H1 (cell line): ENCODE data around the gene RTL5. TPM values are rescaled to one million over a fixed set of nuclear protein-coding genes. Genes with fewer than 3 reads are reported as not detected.

Experiments used
- CBX8 ChIP-seq: fragments of 300-800, 300-1000 bp; sonication (generic); IDR thresholded peaks from 2 replicates; pipeline ENCODE4 v1.7.1; 2016; ENCODE audit warnings: low read depth, low read length, borderline replicate concordance
- SIN3A ChIP-seq, 2 experiments: IDR thresholded peaks in 1 of 2; conservative IDR thresholded peaks in 1 of 2; 2 replicates each; pipeline ENCODE4 v1.6.1; 2011 to 2012; ENCODE audit warnings: low read length in 2 of 2, improper control_type of control experiment in 1 of 2, low read depth in 1 of 2, mild to moderate bottlenecking in 1 of 2
- TAF1 ChIP-seq: IDR thresholded peaks from 2 replicates; pipeline ENCODE4 v1.6.1; 2011; ENCODE audit warnings: mild to moderate bottlenecking, low read depth, low read length
- TAF7 ChIP-seq: optimal IDR thresholded peaks from 2 replicates; pipeline ENCODE3; 2011; ENCODE audit warnings: low read depth, mild to moderate bottlenecking, inconsistent platforms, low read length, moderate library complexity, borderline replicate concordance
- TCF12 ChIP-seq: IDR thresholded peaks from 2 replicates; pipeline ENCODE4 v1.6.1; 2011; ENCODE audit warnings: low read depth, mild to moderate bottlenecking, low read length
- YY1 ChIP-seq: IDR thresholded peaks from 2 replicates; pipeline ENCODE4 v1.6.1; 2011; ENCODE audit warnings: low read depth, mild to moderate bottlenecking, low read length
- polyA plus RNA-seq, 7 experiments: library from polyadenylated mRNA; depleted of rRNA in 3 of 7; stranded (reverse) in 5 of 7; unstranded in 2 of 7; fragments of >200 nt in 5 of 7; fragments of 200-250 nt in 2 of 7; gene quantifications; 1 replicate in 5 of 7; 2 replicates in 1 of 7; 4 replicates in 1 of 7; pipeline versions ENCODE4 v1.2.1 to v1.2.3, GENCODE V29; 2011 to 2013; ENCODE audit warnings: missing spikeins in 2 of 7, mixed read lengths in 2 of 7
- total RNA-seq: library from RNA; stranded (reverse); fragmentation: NEBNext Ultra II Directional; extraction: Animal tissue kit (Norgen Biotek cat#: 25700); gene quantifications from 2 replicates; pipeline ENCODE4 v1.2.1, GENCODE V29; 2021

Gene RTL5
- total and polyA plus RNA-seq, 2 of the 8 experiments (the other 6 are each of a cell fraction or from before 2014, with no cell fraction given) = 0.57 to 1.9 TPM

- no peak for TF ChIP-seq TAF7
- no peak for TF ChIP-seq TCF12
- no peak for TF ChIP-seq YY1
- TF ChIP-seq TAF1 = no peak
- no peak for TF ChIP-seq SIN3A (conservative IDR thresholded peaks at IDR 0.05 in 1 of 2, IDR thresholded peaks at IDR 0.05 in 1 of 2; ENCODE audit: low read depth in 1 of 2, low read length in 2 of 2)
- no peak for TF ChIP-seq CBX8
Observed at GRCh38 chrX:72129661-72130060, 2.1 kb downstream of the RTL5 start (continued).
